ENCODE data around the gene CCND3. TPM values are rescaled to one million over a fixed set of nuclear protein-coding genes. Genes with fewer than 3 reads are reported as not detected.

The CCND3 gene
- total and polyA plus RNA-seq, 8 donors, result 37.5 to 153 (median 47.8) TPM

- no peaks in the 10 kb centered on the region for H3K4me1 ChIP-seq
- TF ChIP-seq CTCF (IDR thresholded peaks at IDR 0.05), result no peak
- H3K4me3 ChIP-seq, result no peak overlapping the region
- H3K27me3 ChIP-seq, result no peaks in the 10 kb centered on the region
- peak overlapping the region in 1 of 2 donors; percentile 2 for H3K27ac ChIP-seq
- intact Hi-C loops (cut with DNase I), result no loop called here
- no peak for DNase-seq
- H3K9me3 ChIP-seq, result no peaks in the 10 kb centered on the region
- no peak for ATAC-seq
- no peaks in the 10 kb centered on the region for H3K36me3 ChIP-seq
These were observed 35.3 kb upstream of the CCND3 start for GRCh38 chr6:41976794-41977484.

- ATAC-seq, result no peak
- TF ChIP-seq CTCF (IDR thresholded peaks at IDR 0.05), result no peak
- no peak for DNase-seq
- Histone ChIP-seq H3K27ac (no peak overlapping the region), H3K4me3 (no peak overlapping the region), H3K36me3 (no peaks in the 10 kb centered on the region), H3K27me3 (no peaks in the 10 kb centered on the region), H3K9me3 (no peaks in the 10 kb centered on the region), H3K4me1 (peaks cover 0 to 13% of the 10 kb centered on the region in 2 donors)
- intact Hi-C loops (cut with DNase I), result no loop called here
These were observed 33.7 kb upstream of the CCND3 start for GRCh38 chr6:41975276-41975675.

GRCh38 chr6:41974281-41974825, 32.7 kb upstream of the CCND3 start:
- H3K9me3 ChIP-seq, result no peaks in the 10 kb centered on the region
- peaks cover 0 to 21% of the 10 kb centered on the region in 2 donors for H3K4me1 ChIP-seq
- H3K36me3 ChIP-seq, result no peaks in the 10 kb centered on the region
- H3K27ac ChIP-seq, result no peak overlapping the region
- DNase-seq, result no peak
- no peak for ATAC-seq
- no peak overlapping the region for H3K4me3 ChIP-seq
- intact Hi-C loops (cut with DNase I), result no loop called here
- no peak for TF ChIP-seq CTCF (IDR thresholded peaks at IDR 0.05)
- no peaks in the 10 kb centered on the region for H3K27me3 ChIP-seq

GRCh38 chr6:41972826-41973225, 31.2 kb upstream of the CCND3 start:
- no peak overlapping the region for H3K4me3 ChIP-seq
- TF ChIP-seq CTCF (IDR thresholded peaks at IDR 0.05), result no peak
- no peak for ATAC-seq
- H3K9me3 ChIP-seq, result no peaks in the 10 kb centered on the region
- H3K27ac ChIP-seq, result no peak overlapping the region
- H3K27me3 ChIP-seq, result no peaks in the 10 kb centered on the region
- intact Hi-C loops (cut with DNase I), result no loop called here
- no peak for DNase-seq
- H3K4me1 ChIP-seq, result peaks cover 0 to 25% of the 10 kb centered on the region in 2 donors
- no peaks in the 10 kb centered on the region for H3K36me3 ChIP-seq

GRCh38 chr6:41970436-41970846, 28.8 kb upstream of the CCND3 start:
- Histone ChIP-seq H3K4me3 (no peak overlapping the region), H3K4me1 (peaks cover 7 to 41% of the 10 kb centered on the region in 2 donors), H3K27ac (peak overlapping the region in 1 of 2 donors; percentile 20), H3K9me3 (no peaks in the 10 kb centered on the region), H3K27me3 (no peaks in the 10 kb centered on the region), H3K36me3 (no peaks in the 10 kb centered on the region)
- peak in 1 of 4 donors; percentile 73 for DNase-seq
- no peak for TF ChIP-seq CTCF (IDR thresholded peaks at IDR 0.05)
- intact Hi-C loops (cut with DNase I), result no loop called here
- ATAC-seq, result peak; percentile 61
